H1 (cell line): Measurements from ENCODE around the gene STX4. TPM values are rescaled to one million over a fixed set of nuclear protein-coding genes. Genes with fewer than 3 reads are reported as not detected.

Experiments used
- polyA plus RNA-seq, 7 experiments: library from polyadenylated mRNA; depleted of rRNA in 3 of 7; stranded (reverse) in 5 of 7; unstranded in 2 of 7; fragments of >200 nt in 5 of 7; fragments of 200-250 nt in 2 of 7; gene quantifications; 1 replicate in 5 of 7; 2 replicates in 1 of 7; 4 replicates in 1 of 7; pipeline versions ENCODE4 v1.2.1 to v1.2.3, GENCODE V29; 2011 to 2013; ENCODE audit warnings: missing spikeins in 2 of 7, mixed read lengths in 2 of 7
- total RNA-seq: library from RNA; stranded (reverse); fragmentation: NEBNext Ultra II Directional; extraction: Animal tissue kit (Norgen Biotek cat#: 25700); gene quantifications from 2 replicates; pipeline ENCODE4 v1.2.1, GENCODE V29; 2021

STX4 gene
- total and polyA plus RNA-seq, 2 of the 8 experiments (the other 6 are each of a cell fraction or from before 2014, with no cell fraction given): 25.8 to 32.3 TPM

Other genes with a start within 250 kb of the STX4 start
- 19.3 and 19.5 TPM in 2 replicates for gene ZNF629, start 246.4 kb upstream of the STX4 start, total RNA-seq
- 11.0 and 13.6 TPM in 2 replicates for gene ZNF629, start 246.4 kb upstream of the STX4 start, polyA plus RNA-seq (2011; rRNA removed)
- 16.5 and 17.2 TPM in 2 replicates for gene BCL7C, start 139.5 kb upstream of the STX4 start, total RNA-seq
- gene BCL7C, start 139.5 kb upstream of the STX4 start, polyA plus RNA-seq (2011; rRNA removed): 8.6 and 10.9 TPM in 2 replicates
- 0.77 and 0.97 TPM in 2 replicates for gene CTF1, start 136.9 kb upstream of the STX4 start, total RNA-seq
- 3.4 and 5.0 TPM in 2 replicates for gene CTF1, start 136.9 kb upstream of the STX4 start, polyA plus RNA-seq (2011; rRNA removed)
- 72.2 and 74.8 TPM in 2 replicates for gene FBXL19, start 110.0 kb upstream of the STX4 start, total RNA-seq
- gene FBXL19, start 110.0 kb upstream of the STX4 start, polyA plus RNA-seq (2011; rRNA removed): 47.2 and 77.3 TPM in 2 replicates
- gene ORAI3, start 84.5 kb upstream of the STX4 start, total RNA-seq: 8.7 and 10.0 TPM in 2 replicates
- gene ORAI3, start 84.5 kb upstream of the STX4 start, polyA plus RNA-seq (2011; rRNA removed): 24.5 and 26.8 TPM in 2 replicates
- 29.0 and 29.6 TPM in 2 replicates for gene SETD1A, start 75.8 kb upstream of the STX4 start, total RNA-seq
- gene SETD1A, start 75.8 kb upstream of the STX4 start, polyA plus RNA-seq (2011; rRNA removed): 4.8 and 8.3 TPM in 2 replicates
- 2.9 and 3.1 TPM in 2 replicates for gene HSD3B7, start 48.4 kb upstream of the STX4 start, total RNA-seq
- 6.6 and 9.8 TPM in 2 replicates for gene HSD3B7, start 48.4 kb upstream of the STX4 start, polyA plus RNA-seq (2011; rRNA removed)
- gene STX1B, start 22.9 kb upstream of the STX4 start, total RNA-seq: 18.0 and 20.2 TPM in 2 replicates
- 8.9 and 14.6 TPM in 2 replicates for gene STX1B, start 22.9 kb upstream of the STX4 start, polyA plus RNA-seq (2011; rRNA removed)
- gene ZNF668, start 40.7 kb downstream of the STX4 start, total RNA-seq: 13.6 and 14.0 TPM in 2 replicates
- 14.3 and 18.8 TPM in 2 replicates for gene ZNF668, start 40.7 kb downstream of the STX4 start, polyA plus RNA-seq (2011; rRNA removed)
- gene ZNF646, start 40.9 kb downstream of the STX4 start, total RNA-seq: 25.0 TPM in 2 replicates
- 6.5 and 9.9 TPM in 2 replicates for gene ZNF646, start 40.9 kb downstream of the STX4 start, polyA plus RNA-seq (2011; rRNA removed)
- 1.7 and 2.5 TPM in 2 replicates for gene PRSS53, start 55.4 kb downstream of the STX4 start, total RNA-seq
- 2.6 and 3.6 TPM in 2 replicates for gene PRSS53, start 55.4 kb downstream of the STX4 start, polyA plus RNA-seq (2011; rRNA removed)
- gene VKORC1, start 61.2 kb downstream of the STX4 start, total RNA-seq: 83.3 and 84.1 TPM in 2 replicates
- 483 and 512 TPM in 2 replicates for gene VKORC1, start 61.2 kb downstream of the STX4 start, polyA plus RNA-seq (2011; rRNA removed)
- gene BCKDK, start 74.8 kb downstream of the STX4 start, total RNA-seq: 49.6 and 51.5 TPM in 2 replicates
- 77.1 and 97.1 TPM in 2 replicates for gene BCKDK, start 74.8 kb downstream of the STX4 start, polyA plus RNA-seq (2011; rRNA removed)
- 61.6 and 68.7 TPM in 2 replicates for gene KAT8, start 84.1 kb downstream of the STX4 start, total RNA-seq
- gene KAT8, start 84.1 kb downstream of the STX4 start, polyA plus RNA-seq (2011; rRNA removed): 52.6 and 60.8 TPM in 2 replicates
- 86.1 and 87.7 TPM in 2 replicates for gene PRSS8, start 102.2 kb downstream of the STX4 start, total RNA-seq
- gene PRSS8, start 102.2 kb downstream of the STX4 start, polyA plus RNA-seq (2011; rRNA removed): 273 and 321 TPM in 2 replicates
- gene PRSS36, start 116.5 kb downstream of the STX4 start, total RNA-seq: 1.3 TPM in 2 replicates
- gene PRSS36, start 116.5 kb downstream of the STX4 start, polyA plus RNA-seq (2011; rRNA removed): 1.9 and 3.1 TPM in 2 replicates
- 685 and 686 TPM in 2 replicates for gene FUS, start 146.6 kb downstream of the STX4 start, total RNA-seq
- 484 and 491 TPM in 2 replicates for gene FUS, start 146.6 kb downstream of the STX4 start, polyA plus RNA-seq (2011; rRNA removed)
- 29.9 and 32.2 TPM in 2 replicates for gene PYCARD, start 169.2 kb downstream of the STX4 start, total RNA-seq
- 77.9 and 87.0 TPM in 2 replicates for gene PYCARD, start 169.2 kb downstream of the STX4 start, polyA plus RNA-seq (2011; rRNA removed)
- 1.3 and 2.1 TPM in 2 replicates for gene TRIM72, start 180.6 kb downstream of the STX4 start, total RNA-seq
- 0.57 and 0.97 TPM in 2 replicates for gene TRIM72, start 180.6 kb downstream of the STX4 start, polyA plus RNA-seq (2011; rRNA removed)
- gene PYDC1, start 183.6 kb downstream of the STX4 start, total RNA-seq: 3.0 and 3.5 TPM in 2 replicates
- gene PYDC1, start 183.6 kb downstream of the STX4 start, polyA plus RNA-seq (2011; rRNA removed): 5.9 and 11.1 TPM in 2 replicates
- gene ITGAM, start 226.4 kb downstream of the STX4 start, total RNA-seq: 0.22 and 0.44 TPM in 2 replicates
- 2.0 and 2.9 TPM in 2 replicates for gene ITGAM, start 226.4 kb downstream of the STX4 start, polyA plus RNA-seq (2011; rRNA removed)